ENCODE measurements around the gene PLOD2. TPM values are rescaled to one million over a fixed set of nuclear protein-coding genes. Genes with fewer than 3 reads are reported as not detected.

PLOD2 gene
- total and polyA plus RNA-seq, 2 of the 4 experiments (the other 2 are of a cell fraction): 84.0 to 117 TPM

GRCh38 chr3:146129750-146130149 lies 31.2 kb downstream of the PLOD2 start:
- intact Hi-C loops (cut with micrococcal nuclease): loop anchor here (5.0 kb wide), 1 partner anchor 33 kb away; the partner anchor contains the start of gene PLOD2
- ChIA-PET POLR2A (ENCODE audit: unreplicated experiment) (no interaction called here), CTCF (no interaction called here)
- H4K20me1 ChIP-seq (ENCODE audit: insufficient read depth, low read length): peaks cover 24% of the 10 kb centered on the region; the same call in 1 of the 2 replicates
- BruUV-seq (replicated peaks): no TSS peak
- H3K56ac ChIP-seq (ENCODE audit: extremely low read depth, insufficient read depth, low read length): no peak overlapping the region
- peaks cover 3% of the 10 kb centered on the region for H3K9me1 ChIP-seq (ENCODE audit: insufficient read depth, low read length)
- H2BK15ac ChIP-seq (ENCODE audit: low read depth, low read length): no peak overlapping the region
- no peak overlapping the region for H2AK9ac ChIP-seq (replicated peaks; ENCODE audit: low read depth, low read length, poor library complexity)
- H3K9me3 ChIP-seq (ENCODE audit: control insufficient read depth, insufficient read depth, low read length): no peaks in the 10 kb centered on the region
- no peak overlapping the region for H2AK5ac ChIP-seq (ENCODE audit: low read depth, low read length)
- dilution Hi-C loops (cut with HindIII; ENCODE audit: low sequenced_read_pairs, unreplicated experiment): no loop called here
- H3K4me3 ChIP-seq (ENCODE audit: insufficient read depth, low read depth, low read length): no peak overlapping the region
- peaks cover 11% of the 10 kb centered on the region for H3K4me1 ChIP-seq (ENCODE audit: control insufficient read depth, insufficient read depth, low read length)
- no peak for TF ChIP-seq MAFK (IDR thresholded peaks at IDR 0.05; ENCODE audit: low read depth, low read length)
- no peak for TF ChIP-seq RCOR1 (IDR thresholded peaks at IDR 0.05; ENCODE audit: insufficient replicate concordance, low read length)
- no peak for TF ChIP-seq FOS (IDR thresholded peaks at IDR 0.05; ENCODE audit: low read depth, low read length)
- no peak for TF ChIP-seq BHLHE40 (IDR thresholded peaks at IDR 0.05; ENCODE audit: low read depth, low read length)
- no peak for TF ChIP-seq SMC3 (IDR thresholded peaks at IDR 0.05; ENCODE audit: low read depth, low read length)
- no peak for TF ChIP-seq CEBPB (IDR thresholded peaks at IDR 0.05; ENCODE audit: low read depth, low read length)
- no peak overlapping the region for H2BK5ac ChIP-seq (ENCODE audit: low read depth, low read length, poor library complexity, severe bottlenecking)
- H2BK20ac ChIP-seq (ENCODE audit: low read depth, low read length): no peak overlapping the region
- in situ Hi-C loops (cut with MboI; ENCODE audit: low sequenced_read_pairs): no loop called here
- H2BK120ac ChIP-seq (ENCODE audit: low read depth, low read length): no peak overlapping the region
- H3K4me2 ChIP-seq (ENCODE audit: low read depth, low read length): no peak overlapping the region
- no peak overlapping the region for H4K5ac ChIP-seq (ENCODE audit: low read depth, low read length)
- no peak for ATAC-seq (ENCODE audit: low read depth)
- H3K23ac ChIP-seq (ENCODE audit: low read depth, low read length): no peak overlapping the region
- H3K18ac ChIP-seq (ENCODE audit: low read depth, low read length): no peak overlapping the region
- no peaks in the 10 kb centered on the region for H3K27me3 ChIP-seq (ENCODE audit: control insufficient read depth, insufficient read depth, low read length)
- no peak overlapping the region for H2AFZ ChIP-seq (replicated peaks; ENCODE audit: low read length, poor library complexity)
- H3K9ac ChIP-seq (ENCODE audit: low read depth, low read length): no peak overlapping the region
- no peak for DNase-seq
- H4K8ac ChIP-seq (ENCODE audit: low read depth in 2 of 2, low read length in 2 of 2): no peak overlapping the region
- no peak overlapping the region for H3K27ac ChIP-seq (ENCODE audit: insufficient read depth, low read length)
- no peak overlapping the region for H4K91ac ChIP-seq (ENCODE audit: insufficient read depth, low read depth, low read length)
- H3K4ac ChIP-seq (ENCODE audit: low read depth, low read length): no peak overlapping the region
- H3K14ac ChIP-seq (replicated peaks; ENCODE audit: low read depth, low read length): no peak overlapping the region; the same call in 1 of the 2 replicates
- H3K79me1 ChIP-seq (ENCODE audit: low read depth in 1 of 2, low read length in 2 of 2): peaks cover 10 to 47% of the 10 kb centered on the region in 2 experiments
- no CpG with 5 or more reads among the region's 3 CpGs for WGBS, 2 experiments (ENCODE audit: extremely low coverage in 2 of 2, insufficient read length in 1 of 2)
- no peaks in the 10 kb centered on the region for H3K36me3 ChIP-seq (ENCODE audit: control insufficient read depth, insufficient read depth, low read length)

All from IMR-90 (cell line).